IMR-90 (cell line): ENCODE results near the gene DEFB131A. TPM values are rescaled to one million over a fixed set of nuclear protein-coding genes. Genes with fewer than 3 reads are reported as not detected.
"Not testable (repeated sequence)": the region's sequence is repeated elsewhere in the genome, so short reads cannot be mapped to it uniquely, and the experiment has no call there.

Experiments
- ATAC-seq: fragments of 200-7000 bp; cut with Tn5 transposase; 2 replicates; pipeline ENCODE4 v1.9.1; 2020; ENCODE audit warnings: low read depth, mild to moderate bottlenecking, moderate library complexity
- BruUV-seq: library from RNA; stranded (reverse); fragments of 400-500 nt; replicated peaks from 2 replicates; lab custom pipeline; 2021; lab: Mats Ljungman, UMichigan
- CTCF ChIA-PET: fragments of 300-600 bp; formaldehyde crosslinking; extraction: SDS; loops from one replicate; lab custom pipeline; 2021; ENCODE audit warnings: antibody characterized with exemption; lab: Yijun Ruan, JAX
- POLR2A ChIA-PET: fragments of 300-600 bp; sonication (Branson Sonifier 250); formaldehyde crosslinking; loops from one replicate; lab custom pipeline; 2022; ENCODE audit warnings: antibody characterized with exemption; ENCODE audit not compliant: unreplicated experiment; lab: Charles Lee
- DNase-seq: peaks from one replicate; pipeline ENCODE4 v3.0.0; 2013
- H2AFZ ChIP-seq: replicated peaks from 2 replicates; pipeline ENCODE3; 2013; ENCODE audit warnings: low read length, mild to moderate bottlenecking; ENCODE audit not compliant: poor library complexity
- H2AK5ac ChIP-seq: 2 replicates; pipeline ENCODE4 v1.6.1; 2013; ENCODE audit warnings: low read depth, low read length, inconsistent platforms
- H2AK9ac ChIP-seq: replicated peaks from 2 replicates; pipeline ENCODE3; 2013; ENCODE audit warnings: mild to moderate bottlenecking, low read depth, low read length, moderate library complexity; ENCODE audit not compliant: poor library complexity
- H2BK120ac ChIP-seq: 2 replicates; pipeline ENCODE4 v1.6.1; 2013; ENCODE audit warnings: low read depth, low read length, inconsistent platforms
- H2BK15ac ChIP-seq: 3 replicates; pipeline ENCODE4 v1.6.1; 2013; ENCODE audit warnings: low read depth, low read length, inconsistent platforms
- H2BK20ac ChIP-seq: 2 replicates; pipeline ENCODE4 v1.6.1; 2013; ENCODE audit warnings: low read depth, mild to moderate bottlenecking, inconsistent platforms, low read length, moderate library complexity
- H2BK5ac ChIP-seq: 2 replicates; pipeline ENCODE4 v1.6.1; 2013; ENCODE audit warnings: mild to moderate bottlenecking, low read depth, low read length, inconsistent platforms; ENCODE audit not compliant: poor library complexity, severe bottlenecking
- H3K14ac ChIP-seq: replicated peaks from 2 replicates; pipeline ENCODE4 v1.6.1; 2013; ENCODE audit warnings: low read depth, low read length, inconsistent platforms
- H3K18ac ChIP-seq: 2 replicates; pipeline ENCODE4 v1.6.1; 2013; ENCODE audit warnings: low read depth, low read length, control low read depth
- H3K23ac ChIP-seq: 2 replicates; pipeline ENCODE4 v1.6.1; 2013; ENCODE audit warnings: low read depth, low read length, inconsistent platforms
- H3K27ac ChIP-seq: 2 replicates; pipeline ENCODE4 v1.5.1; 2013; ENCODE audit warnings: mild to moderate bottlenecking, control low read depth, low read length; ENCODE audit not compliant: insufficient read depth
- H3K27me3 ChIP-seq: 2 replicates; pipeline ENCODE4 v1.6.1; 2013; ENCODE audit warnings: low read length; ENCODE audit not compliant: control insufficient read depth, insufficient read depth
- H3K36me3 ChIP-seq: 2 replicates; pipeline ENCODE4 v1.6.1; 2013; ENCODE audit warnings: low read length, mixed read lengths; ENCODE audit not compliant: control insufficient read depth, insufficient read depth
- H3K4ac ChIP-seq: 2 replicates; pipeline ENCODE4 v1.6.1; 2013; ENCODE audit warnings: low read depth, low read length, inconsistent platforms
- H3K4me1 ChIP-seq: 2 replicates; pipeline ENCODE4 v1.6.1; 2013; ENCODE audit warnings: low read length, mixed read lengths; ENCODE audit not compliant: control insufficient read depth, insufficient read depth
- H3K4me2 ChIP-seq: 2 replicates; pipeline ENCODE4 v1.6.1; 2013; ENCODE audit warnings: low read depth, mild to moderate bottlenecking, control low read depth, low read length, moderate library complexity
- H3K4me3 ChIP-seq: 2 replicates; pipeline ENCODE4 v1.5.1; 2013; ENCODE audit warnings: low read depth, mild to moderate bottlenecking, control low read depth, low read length, moderate library complexity; ENCODE audit not compliant: insufficient read depth
- H3K56ac ChIP-seq: 2 replicates; pipeline ENCODE4 v1.6.1; 2013; ENCODE audit warnings: low read length, inconsistent platforms; ENCODE audit not compliant: insufficient read depth; ENCODE audit errors: extremely low read depth
- H3K79me1 ChIP-seq, 2 experiments: 2 replicates each; pipeline ENCODE4 v1.6.1; 2013; ENCODE audit warnings: low read length in 2 of 2, inconsistent platforms in 1 of 2, low read depth in 1 of 2
- H3K9ac ChIP-seq: 2 replicates; pipeline ENCODE4 v1.6.1; 2013; ENCODE audit warnings: low read depth, low read length, control low read depth
- H3K9me1 ChIP-seq: 2 replicates; pipeline ENCODE4 v1.6.1; 2013; ENCODE audit warnings: low read length, inconsistent platforms; ENCODE audit not compliant: insufficient read depth
- H3K9me3 ChIP-seq: 2 replicates; pipeline ENCODE4 v1.6.1; 2013; ENCODE audit warnings: low read length; ENCODE audit not compliant: control insufficient read depth, insufficient read depth
- H4K20me1 ChIP-seq: 2 replicates; pipeline ENCODE4 v1.6.1; 2013; ENCODE audit warnings: low read length, inconsistent platforms; ENCODE audit not compliant: insufficient read depth
- H4K5ac ChIP-seq: 2 replicates; pipeline ENCODE4 v1.6.1; 2013; ENCODE audit warnings: mild to moderate bottlenecking, low read depth, low read length, control low read depth
- H4K8ac ChIP-seq, 2 experiments: 2 replicates each; pipeline ENCODE4 v1.6.1; 2013; ENCODE audit warnings: low read depth in 2 of 2, low read length in 2 of 2, control low read depth in 1 of 2, inconsistent platforms in 1 of 2
- H4K91ac ChIP-seq: 2 replicates; pipeline ENCODE4 v1.6.1; 2013; ENCODE audit warnings: low read depth, low read length, inconsistent platforms; ENCODE audit not compliant: insufficient read depth
- WGBS, 2 experiments: methylation state at CpG; one replicate each; pipeline versions ENCODE4 v1.1.5 to v1.1.7; 2013; ENCODE audit warnings: missing lambda C conversion rate in 2 of 2; ENCODE audit not compliant: insufficient read length in 1 of 2; ENCODE audit errors: extremely low coverage in 2 of 2; 5-methylcytosine and 5-hydroxymethylcytosine counted together
- dilution Hi-C: fragments of 300-500 bp; cut with HindIII; formaldehyde crosslinking; loops from one replicate; pipeline ENCODE4 v1.14.3; 2018; ENCODE audit warnings: low sequenced_read_pairs; ENCODE audit not compliant: unreplicated experiment
- in situ Hi-C: fragments of 300-500 bp; cut with MboI; formaldehyde crosslinking; loops from 3 replicates; pipeline ENCODE4 v1.14.3; 2019; ENCODE audit warnings: low sequenced_read_pairs, inconsistent platforms, mixed read lengths
- intact Hi-C: fragments of 100-400 bp; cut with micrococcal nuclease; formaldehyde crosslinking; loops from 2 replicates; pipeline ENCODE4 v1.10.0; 2022
- polyA plus RNA-seq, 3 experiments: library from polyadenylated mRNA; depleted of rRNA; stranded (reverse); fragments of >200 nt; gene quantifications; 2 replicates each; pipeline ENCODE4 v1.2.3, GENCODE V29; 2012; ENCODE audit warnings: low replicate concordance in 1 of 3
- total RNA-seq: library from RNA; depleted of rRNA; stranded (reverse); fragments of >200 nt; gene quantifications from 2 replicates; pipeline ENCODE4 v1.2.3, GENCODE V29; 2012

DEFB131A gene
- total and polyA plus RNA-seq, 2 of the 4 experiments (the other 2 are of a cell fraction): not detected

DNA sequence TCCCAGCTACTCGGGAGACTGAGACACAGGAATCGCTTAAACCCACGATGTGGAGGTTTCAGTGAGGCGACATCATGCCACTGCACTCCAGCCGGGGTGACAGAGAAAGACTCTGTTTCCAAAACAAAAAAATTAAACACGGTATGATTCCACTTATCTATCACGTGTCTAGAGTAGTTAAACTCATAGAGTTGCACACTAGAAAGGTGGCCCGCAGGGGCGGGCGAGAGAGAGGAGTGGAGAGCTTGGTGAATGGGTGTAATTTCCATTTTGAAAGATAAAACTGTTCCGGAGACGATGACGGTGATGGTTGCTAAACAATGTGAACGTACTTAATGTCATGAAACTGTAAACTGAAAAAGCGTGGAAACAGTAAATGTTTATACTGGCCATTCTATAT lies 44.6 kb downstream of the DEFB131A start:
- H3K56ac ChIP-seq, H3K18ac ChIP-seq, H2BK5ac ChIP-seq, CTCF ChIA-PET, DNase-seq, intact Hi-C loops, POLR2A ChIA-PET, H3K4ac ChIP-seq, H2AFZ ChIP-seq, H2BK15ac ChIP-seq, H2AK9ac ChIP-seq, H3K36me3 ChIP-seq, in situ Hi-C loops, H3K9me1 ChIP-seq, H3K9me3 ChIP-seq, H3K4me1 ChIP-seq, H2AK5ac ChIP-seq, H3K79me1 ChIP-seq, H2BK120ac ChIP-seq, H4K20me1 ChIP-seq, H4K91ac ChIP-seq, H3K9ac ChIP-seq, H4K5ac ChIP-seq, dilution Hi-C loops, ATAC-seq, H3K27me3 ChIP-seq, H4K8ac ChIP-seq, BruUV-seq, H3K14ac ChIP-seq, H3K23ac ChIP-seq, H2BK20ac ChIP-seq, H3K27ac ChIP-seq, H3K4me2 ChIP-seq, H3K4me3 ChIP-seq: not testable (repeated sequence)
- WGBS, 2 experiments: 60% methylated on average over 1 of the region's 15 CpGs; no CpG with 5 or more reads in 1 of the 2 experiments

DNA sequence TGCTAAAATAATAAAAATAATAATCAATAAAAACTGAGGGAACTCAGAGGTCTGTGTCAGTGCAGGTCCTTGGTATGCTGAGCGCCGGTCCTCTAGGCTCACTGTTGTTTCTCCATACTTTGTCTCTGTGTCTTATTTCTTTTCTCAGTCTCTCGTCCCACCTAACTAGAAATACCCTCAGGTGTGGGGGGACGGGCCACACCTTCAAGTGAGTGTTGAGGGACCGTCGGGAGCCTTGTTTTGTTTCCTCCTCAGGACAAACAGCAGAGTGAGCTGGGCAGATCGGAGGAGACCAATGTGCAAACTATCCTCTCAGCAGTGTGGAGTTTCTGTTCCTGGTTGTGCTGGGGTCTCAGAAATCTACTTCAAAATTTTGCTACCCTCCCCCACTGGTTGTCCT lies 46.3 kb downstream of the DEFB131A start:
- dilution Hi-C loops, H4K5ac ChIP-seq, H2BK120ac ChIP-seq, H2BK5ac ChIP-seq, DNase-seq, in situ Hi-C loops, H3K27me3 ChIP-seq, H3K27ac ChIP-seq, H3K79me1 ChIP-seq, H3K23ac ChIP-seq, H3K4me2 ChIP-seq, intact Hi-C loops, H2AK9ac ChIP-seq, ATAC-seq, H3K18ac ChIP-seq, BruUV-seq, H2BK15ac ChIP-seq, CTCF ChIA-PET, H3K56ac ChIP-seq, H3K4me3 ChIP-seq, H3K9me3 ChIP-seq, H4K8ac ChIP-seq, H3K9me1 ChIP-seq, H2BK20ac ChIP-seq, H3K36me3 ChIP-seq, H3K14ac ChIP-seq, POLR2A ChIA-PET, H2AK5ac ChIP-seq, H3K4ac ChIP-seq, H2AFZ ChIP-seq, H4K91ac ChIP-seq, H3K9ac ChIP-seq, H3K4me1 ChIP-seq, H4K20me1 ChIP-seq: not testable (repeated sequence)
- WGBS, 2 experiments: no CpG with 5 or more reads among the region's 7 CpGs
